NCI-H2171 (cell line): ENCODE results near the gene MEST.
"Not testable (repeated sequence)": the region's sequence is repeated elsewhere in the genome, so short reads cannot be mapped to it uniquely, and the experiment has no call there.

Experiments
- DNase-seq: peaks from one replicate; lab custom pipeline; 2025; lab: John Stamatoyannopoulos, UW

Gene MEST

GRCh38 chr7:130485734-130486113, 6.2 kb upstream of the MEST start:
- DNase-seq: no peak

- DNase-seq: peak; percentile 93
These were observed 5.6 kb upstream of the MEST start for GRCh38 chr7:130486114-130486953.

- DNase-seq: peak; percentile 34
These were observed 4.9 kb upstream of the MEST start for GRCh38 chr7:130486954-130487436.

- no peak for DNase-seq
These were observed 3.3 kb upstream of the MEST start for GRCh38 chr7:130488392-130489139.

- no peak for DNase-seq
These were observed 2.5 kb upstream of the MEST start for GRCh38 chr7:130489140-130489983.

- DNase-seq: no peak
These were observed 1.5 kb upstream of the MEST start for GRCh38 chr7:130490311-130490791.

- DNase-seq: no peak
These were observed 739 bp upstream of the MEST start for GRCh38 chr7:130490888-130491804.

- no peak for DNase-seq
These were observed 814 bp downstream of the MEST start for GRCh38 chr7:130492523-130493274.

- DNase-seq: no peak
These were observed 1.5 kb downstream of the MEST start for GRCh38 chr7:130493275-130493873.

GRCh38 chr7:130494431-130494858, 2.6 kb downstream of the MEST start:
- no peak for DNase-seq

- no peak for DNase-seq
These were observed 8.6 kb downstream of the MEST start for GRCh38 chr7:130500463-130500862.

- DNase-seq: no peak
These were observed 9.0 kb downstream of the MEST start for GRCh38 chr7:130500910-130501309.

- no peak for DNase-seq
These were observed 13.9 kb downstream of the MEST start for GRCh38 chr7:130505753-130506152.

- DNase-seq: no peak
These were observed 14.5 kb downstream of the MEST start for GRCh38 chr7:130506358-130506757.

- DNase-seq: not testable (repeated sequence)
These were observed 20.2 kb downstream of the MEST start for GRCh38 chr7:130512038-130512437.

- DNase-seq: no peak
These were observed 21.6 kb downstream of the MEST start for GRCh38 chr7:130513447-130513846.

GRCh38 chr7:130515315-130516040, 23.6 kb downstream of the MEST start:
- no peak for DNase-seq

GRCh38 chr7:130521258-130521951, 29.5 kb downstream of the MEST start:
- DNase-seq: no peak
